Sigmoid colon (tissue), 3 donors: ENCODE measurements around the gene RBBP8.

Experiments used
- CTCF ChIP-seq, 4 experiments: fragments of 450-650 bp in 3 of 4; fragments of 200-600 bp in 1 of 4; IDR thresholded peaks; one replicate each; pipeline ENCODE4 v1.5.1; 2016 to 2019; ENCODE audit warnings: antibody characterized with exemption in 4 of 4, mild to moderate bottlenecking in 3 of 4, moderate library complexity in 2 of 4
- POLR2A ChIP-seq, 2 donors: fragments of 450-650 bp; IDR thresholded peaks; one replicate each; pipeline ENCODE4 v1.6.1; 2016; ENCODE audit warnings: antibody characterized with exemption in 2 of 2, mild to moderate bottlenecking in 2 of 2, moderate library complexity in 2 of 2

GRCh38 chr18:23058746-23059415, 125.8 kb downstream of the RBBP8 start:
- TF ChIP-seq CTCF (IDR thresholded peaks at IDR 0.05) (no peak), POLR2A (IDR thresholded peaks at IDR 0.05) (no peak)
